GM20431 (cell line): ENCODE results near the gene HSF4.

Experiments
- in situ Hi-C: fragments of 300-500 bp; cut with MseI, MboI; formaldehyde crosslinking; loops from one replicate; pipeline ENCODE4 v1.15.0; 2020; ENCODE audit warnings: low sequenced_read_pairs; ENCODE audit not compliant: unreplicated experiment

HSF4 gene

DNA sequence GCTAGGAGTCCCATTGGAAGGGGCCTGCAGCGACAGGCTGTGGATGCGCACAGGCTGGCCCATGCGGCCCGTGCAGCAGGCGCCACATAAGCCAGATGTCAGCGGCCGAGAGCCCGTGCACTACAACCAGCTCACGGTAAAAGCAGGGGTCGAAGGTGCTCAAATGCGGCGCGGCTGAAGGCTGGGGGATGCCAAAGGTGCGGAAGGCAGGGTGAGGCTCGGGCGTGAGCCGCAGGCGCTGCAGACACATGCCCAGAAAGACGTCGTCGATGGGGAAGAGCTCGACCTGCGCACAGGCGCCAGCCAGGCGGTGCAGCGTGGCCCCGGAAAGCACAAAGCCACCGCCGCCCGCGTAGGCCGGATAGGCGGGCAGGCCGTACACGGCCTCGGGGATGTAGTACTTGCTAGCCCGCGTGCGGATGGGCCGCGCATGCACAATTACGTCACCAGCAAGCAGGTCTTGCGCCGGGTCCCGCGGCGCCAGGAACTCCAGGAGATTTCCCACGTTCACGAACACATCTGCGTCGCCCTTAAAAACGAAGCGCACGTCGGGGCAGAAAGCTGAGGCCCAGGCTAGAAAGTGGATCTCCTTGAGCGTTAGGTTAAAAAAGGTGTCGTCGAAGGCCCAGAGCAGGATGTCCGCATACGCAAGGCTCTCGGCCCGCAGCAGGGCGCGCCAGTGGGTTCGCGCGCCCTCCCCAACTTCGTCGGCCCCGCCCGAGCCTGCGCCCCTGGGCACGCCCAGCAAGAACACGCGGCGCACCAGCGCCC is 15.1 kb upstream of the HSF4 start:
- in situ Hi-C loops, result no loop called here

GRCh38 chr16:67150047-67150832 is 14.3 kb upstream of the HSF4 start:
- in situ Hi-C loops, result no loop called here

DNA sequence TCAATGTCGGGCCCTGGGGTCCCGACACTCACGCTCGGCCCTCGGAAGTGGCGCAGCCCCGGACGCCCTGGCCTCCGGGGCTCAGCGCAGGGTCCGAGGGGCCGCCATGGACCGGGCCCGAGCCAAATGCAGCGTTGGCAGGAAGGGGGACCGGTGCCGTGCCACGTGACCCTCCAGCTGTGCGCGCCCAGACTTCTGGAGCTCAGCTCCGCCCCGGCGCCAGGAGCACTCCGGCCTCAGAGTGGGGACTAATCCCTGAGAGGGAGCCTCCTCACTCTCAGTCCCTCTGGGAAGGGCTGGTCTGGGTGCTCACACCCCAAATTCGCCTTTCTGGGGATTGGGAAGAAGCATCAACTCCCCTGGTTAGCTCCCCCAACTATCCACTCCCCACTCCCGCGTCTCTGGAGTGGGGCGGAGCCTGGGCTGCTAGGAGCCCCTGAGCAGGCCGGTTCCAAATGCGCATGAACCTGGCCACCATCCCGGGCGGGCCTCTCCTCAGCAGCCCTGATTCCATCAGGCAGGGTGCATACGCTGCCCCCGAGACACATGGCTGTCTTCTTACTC is 13.6 kb upstream of the HSF4 start, which contains the start of gene B3GNT9:
TSS of gene B3GNT9 (minus strand) at position 166 of the 564 bp plus-strand sequence. CDS start 513 bp downstream, outside the sequence.
- in situ Hi-C loops, result no loop called here

DNA sequence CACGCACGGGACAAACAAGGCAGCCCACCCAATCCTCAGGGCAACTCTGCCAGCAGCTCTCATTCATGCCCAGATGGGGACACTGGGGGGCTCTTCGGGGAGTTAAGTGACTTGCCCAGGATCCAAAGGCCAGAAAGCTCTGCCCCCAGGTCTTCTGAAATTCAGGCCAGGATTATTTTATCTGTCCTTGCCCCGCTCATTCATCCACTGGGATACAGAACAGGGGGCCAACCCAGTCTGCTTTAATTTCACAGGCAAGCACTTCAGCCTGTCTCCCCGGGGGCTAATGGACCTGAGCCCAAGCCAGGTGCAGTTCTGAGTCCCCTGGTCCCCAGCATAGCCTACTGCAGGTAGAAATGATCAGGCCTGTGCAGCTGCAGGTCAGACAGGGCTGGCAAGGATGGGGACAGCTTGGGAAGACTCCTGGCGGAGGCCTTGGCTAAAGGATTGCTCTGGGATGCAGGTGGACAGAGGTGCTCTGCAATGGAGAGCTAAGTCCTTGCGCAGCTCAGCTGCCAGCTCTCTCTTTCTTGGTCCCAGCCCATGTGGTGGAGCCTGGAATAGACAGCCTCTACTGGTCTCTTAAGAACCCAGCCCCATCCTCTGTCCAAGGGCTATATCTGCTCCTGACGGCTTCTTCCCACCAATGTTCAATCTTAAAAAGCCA is 13.0 kb upstream of the HSF4 start:
- in situ Hi-C loops, result no loop called here

GRCh38 chr16:67154578-67155294 is 9.8 kb upstream of the HSF4 start:
- in situ Hi-C loops, result no loop called here

- in situ Hi-C loops, result no loop called here
Observed at GRCh38 chr16:67155295-67156142, 9.0 kb upstream of the HSF4 start.

DNA sequence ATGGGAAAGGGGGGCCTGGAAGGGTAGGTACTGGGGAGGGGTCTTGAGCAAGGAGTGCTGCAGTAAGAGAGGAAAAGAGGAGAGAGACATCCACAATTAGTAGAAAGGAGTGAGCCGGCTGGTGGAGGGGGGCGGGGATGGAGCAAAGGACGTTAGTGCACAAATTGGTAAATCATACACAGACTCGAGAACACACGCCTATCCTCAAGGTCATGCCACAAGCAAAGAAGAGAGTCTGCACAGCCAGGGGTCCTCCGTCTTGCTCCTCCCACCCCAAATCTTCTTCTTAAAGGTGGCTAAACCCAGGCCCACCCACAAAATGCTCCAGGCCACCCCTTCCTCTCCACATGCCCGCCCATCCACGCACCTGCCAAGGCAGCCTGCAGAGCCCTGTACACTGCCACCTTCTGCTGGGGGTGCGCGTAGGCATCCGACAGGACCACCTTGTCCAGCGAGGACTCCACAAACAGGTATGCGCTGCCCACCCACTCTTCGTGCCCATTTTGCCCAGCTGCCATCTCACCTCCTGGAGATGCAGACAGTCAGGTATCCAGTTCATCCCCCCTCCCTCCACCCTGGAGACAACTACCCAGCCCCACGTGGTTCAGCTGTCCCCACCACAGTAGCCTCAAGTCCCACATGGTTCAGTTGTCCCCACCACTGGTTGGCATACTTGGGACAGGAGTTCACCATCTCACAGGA is 8.3 kb upstream of the HSF4 start:
- in situ Hi-C loops, result no loop called here

DNA sequence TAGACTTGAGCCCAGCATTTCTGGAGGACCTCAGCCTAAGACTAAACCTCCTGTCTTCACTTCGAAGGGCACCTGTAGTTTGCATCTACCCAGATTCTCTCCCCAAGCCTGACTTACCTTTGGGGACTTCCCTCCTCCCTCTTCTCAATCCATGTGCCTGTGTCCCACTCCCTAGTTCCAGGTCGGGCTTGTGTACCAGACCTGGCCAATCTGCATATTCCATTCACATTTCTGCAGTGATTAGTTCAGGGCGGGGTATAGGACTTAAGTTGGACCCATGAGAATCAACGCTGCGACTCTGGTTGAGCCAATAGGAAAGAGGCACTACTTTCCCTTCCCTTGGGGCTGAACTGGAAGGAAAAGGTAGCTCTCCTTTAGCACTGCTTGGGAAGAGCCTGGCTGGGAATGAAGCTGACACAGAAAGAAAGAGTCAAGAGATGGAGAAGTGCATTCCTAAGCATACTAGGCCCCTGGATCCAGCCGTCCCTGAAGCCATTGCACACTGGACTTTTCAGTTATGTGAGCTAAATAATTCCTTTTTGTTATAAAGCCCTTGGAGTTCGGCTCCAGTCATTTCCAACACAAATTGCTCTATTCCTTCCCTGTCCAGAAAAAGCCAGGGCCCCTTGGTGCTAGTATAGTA is 7.3 kb upstream of the HSF4 start:
- in situ Hi-C loops, result no loop called here

- in situ Hi-C loops, result no loop called here
Observed at GRCh38 chr16:67157892-67158635, 6.5 kb upstream of the HSF4 start.

GRCh38 chr16:67158637-67159600 is 5.6 kb upstream of the HSF4 start:
- in situ Hi-C loops, result no loop called here

DNA sequence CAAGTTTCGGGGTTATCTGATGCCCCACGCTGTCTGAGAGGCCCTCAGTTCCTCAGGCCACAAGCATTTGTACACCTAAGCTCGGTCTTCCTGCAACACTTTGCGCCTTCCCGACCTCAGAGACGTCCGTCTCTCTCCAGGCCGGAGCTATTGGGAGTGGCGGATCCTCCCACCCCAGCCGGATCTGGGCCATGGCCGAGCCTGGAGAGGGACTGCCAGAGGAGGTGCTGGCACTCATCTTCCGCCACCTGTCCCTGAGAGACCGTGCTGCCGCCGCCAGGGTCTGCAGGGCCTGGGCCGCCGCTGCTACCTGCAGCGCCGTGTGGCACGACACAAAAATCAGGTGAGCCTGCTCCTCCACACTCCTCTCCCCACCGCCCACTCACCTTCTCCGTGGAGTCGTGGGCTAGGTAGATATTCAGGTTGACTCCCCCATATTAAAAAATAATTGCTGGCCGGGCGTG is 2.9 kb upstream of the HSF4 start:
- in situ Hi-C loops, result no loop called here

DNA sequence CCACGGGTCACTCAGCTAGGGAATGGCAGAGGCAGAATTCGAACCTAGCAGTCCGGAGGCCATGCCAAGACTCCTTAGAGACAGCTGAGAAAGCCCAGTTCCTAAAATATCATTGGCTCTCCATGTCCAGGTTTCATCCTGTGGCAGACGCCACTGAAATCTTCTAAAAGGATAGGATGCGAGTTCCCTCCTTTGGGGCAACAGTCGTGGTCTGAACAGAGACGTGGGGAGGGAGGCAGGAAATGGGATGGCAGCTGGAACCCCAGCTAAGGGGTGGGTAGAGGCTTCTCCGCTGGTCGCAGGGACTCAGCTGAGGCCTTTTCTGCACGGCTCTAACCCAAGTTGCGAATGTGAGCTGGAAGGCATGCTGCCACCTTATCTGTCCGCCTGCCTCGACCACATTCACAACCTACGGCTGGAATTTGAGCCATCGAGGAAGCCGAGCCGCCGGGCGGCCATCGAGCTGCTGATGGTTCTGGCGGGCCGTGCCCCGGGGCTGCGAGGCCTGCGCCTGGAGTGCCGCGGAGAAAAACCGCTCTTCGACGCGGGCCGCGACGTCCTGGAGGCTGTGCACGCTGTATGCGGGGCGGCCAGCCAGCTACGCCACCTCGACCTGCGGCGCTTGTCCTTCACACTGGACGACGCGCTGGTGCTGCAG is 1.9 kb upstream of the HSF4 start:
- in situ Hi-C loops, result no loop called here

- in situ Hi-C loops, result no loop called here
Observed at GRCh38 chr16:67163164-67163998, 1.2 kb upstream of the HSF4 start.

DNA sequence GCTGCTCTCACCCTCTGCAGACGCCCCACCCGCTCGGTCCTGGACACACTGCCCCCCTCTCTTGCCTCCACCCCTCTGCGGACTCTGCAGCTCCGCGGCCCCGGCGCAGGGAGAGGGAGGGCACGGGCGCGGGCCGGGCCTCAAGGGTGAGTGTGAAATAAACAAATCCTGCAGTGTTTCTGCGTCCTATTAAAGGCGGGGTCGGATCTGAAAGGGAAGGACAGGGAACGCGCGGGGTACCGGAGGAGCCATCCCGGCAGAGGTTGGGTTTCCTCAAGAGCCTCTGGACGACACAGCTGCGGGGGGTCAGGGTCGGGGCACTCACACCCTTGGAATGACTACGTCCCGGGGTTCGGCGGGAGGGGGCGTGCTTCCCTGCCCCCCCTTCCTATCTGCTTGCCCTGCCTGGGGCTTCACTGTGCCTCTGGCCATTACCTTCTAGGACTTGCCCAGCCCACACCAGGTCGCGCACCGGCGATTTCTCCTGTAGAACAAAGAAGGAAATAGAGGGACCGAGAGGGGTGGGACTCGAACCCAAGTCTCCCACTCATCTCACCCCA is 466 bp upstream of the HSF4 start:
- in situ Hi-C loops, result no loop called here
